ENCODE measurements around the gene GRAMD4. TPM values are rescaled to one million over a fixed set of nuclear protein-coding genes. Genes with fewer than 3 reads are reported as not detected.

GRAMD4 gene
- total and polyA plus RNA-seq, 10 of the 15 experiments (the other 5 are each of a cell fraction or from before 2014, with no cell fraction given) = 0.21 to 45.5 (median 10.6) TPM

DNA sequence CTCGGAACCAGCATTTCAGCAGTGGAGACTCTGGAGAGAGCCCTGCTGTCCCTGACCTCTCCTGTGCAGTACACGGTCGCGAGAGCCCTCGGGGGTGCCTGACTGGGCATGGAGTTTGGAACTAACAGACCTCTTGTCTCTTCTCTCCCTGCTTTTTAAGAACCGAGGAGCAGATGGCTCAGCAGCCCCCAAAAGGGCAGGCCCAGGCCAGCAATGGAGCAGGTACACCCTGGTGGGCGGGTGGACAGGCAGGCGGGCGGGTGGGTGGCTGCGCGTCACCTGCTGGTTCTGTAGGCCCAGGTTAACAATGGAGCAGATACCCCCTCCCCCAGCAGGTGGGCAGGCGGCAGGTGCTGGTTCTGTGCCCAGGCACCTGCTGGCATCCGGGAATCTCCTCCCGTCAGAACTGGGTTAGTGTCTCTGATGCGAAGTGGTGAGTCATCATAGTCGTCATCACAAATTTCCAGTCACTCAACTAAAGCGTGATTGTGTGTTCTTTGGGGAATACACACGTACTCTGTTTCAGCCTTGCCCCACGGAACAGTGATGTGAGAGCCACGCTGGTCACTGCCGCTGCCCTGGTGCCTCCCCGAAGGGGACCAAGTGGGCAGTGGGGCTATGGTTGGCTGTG, 41.1 kb downstream of the GRAMD4 start:
- CTCF ChIA-PET = no interaction called here
- DNase-seq (ENCODE audit: low read depth, low spot score) (no peak), FAIRE-seq (no peak), ATAC-seq (no peak)
- Histone ChIP-seq H3K79me2 (ENCODE audit: control insufficient read depth, insufficient read depth, low read length) (no peaks in the 10 kb centered on the region), H3K36me3 (ENCODE audit: control insufficient read depth in 2 of 2, insufficient read depth in 2 of 2, low read length in 1 of 2) (peaks cover 0 to 25% of the 10 kb centered on the region in 2 experiments; a peak in 3 of 4 replicates), H3K4me2 (ENCODE audit: control insufficient read depth, insufficient read depth) (no peak overlapping the region), H3K27ac (ENCODE audit: control insufficient read depth, insufficient read depth) (no peak overlapping the region), H3K4me1 (ENCODE audit: control insufficient read depth, insufficient read depth, low read length) (no peaks in the 10 kb centered on the region), H4K20me1 (ENCODE audit: control insufficient read depth, insufficient read depth) (no peaks in the 10 kb centered on the region), H3K9me3 (replicated peaks; ENCODE audit: control insufficient read depth, insufficient read depth, low read length) (no peaks in the 10 kb centered on the region), H2AFZ (ENCODE audit: control insufficient read depth, low read depth, low read length) (no peak overlapping the region), H3K4me3 (no peak overlapping the region), H3K9ac (ENCODE audit: control insufficient read depth, insufficient read depth, low read length) (no peak overlapping the region), H3K27me3 (replicated peaks in 1 of 2; ENCODE audit: control insufficient read depth in 2 of 2, insufficient read depth in 2 of 2, low read length in 1 of 2) (no peaks in the 10 kb centered on the region)
- POLR2A ChIA-PET = no interaction called here
- intact Hi-C loops (cut with micrococcal nuclease; ENCODE audit: unreplicated experiment) (no loop called here), in situ Hi-C loops (cut with MboI) (no loop called here)
- SMC1A ChIA-PET (ENCODE audit: uncharacterized antibody, unreplicated experiment) = no interaction called here
- RAD21 ChIA-PET (ENCODE audit: unreplicated experiment) = no interaction called here
- WGBS (ENCODE audit: insufficient coverage, insufficient replicate concordance, low lambda C conversion rate, missing lambda C conversion rate) = 51% methylated on average over 22 of the region's 22 CpGs
- no TSS peak for BruUV-seq (replicated peaks)
- TF ChIP-seq NFXL1 (IDR thresholded peaks at IDR 0.05; ENCODE audit: borderline replicate concordance) = no peak
- TF ChIP-seq, protein P1, sequence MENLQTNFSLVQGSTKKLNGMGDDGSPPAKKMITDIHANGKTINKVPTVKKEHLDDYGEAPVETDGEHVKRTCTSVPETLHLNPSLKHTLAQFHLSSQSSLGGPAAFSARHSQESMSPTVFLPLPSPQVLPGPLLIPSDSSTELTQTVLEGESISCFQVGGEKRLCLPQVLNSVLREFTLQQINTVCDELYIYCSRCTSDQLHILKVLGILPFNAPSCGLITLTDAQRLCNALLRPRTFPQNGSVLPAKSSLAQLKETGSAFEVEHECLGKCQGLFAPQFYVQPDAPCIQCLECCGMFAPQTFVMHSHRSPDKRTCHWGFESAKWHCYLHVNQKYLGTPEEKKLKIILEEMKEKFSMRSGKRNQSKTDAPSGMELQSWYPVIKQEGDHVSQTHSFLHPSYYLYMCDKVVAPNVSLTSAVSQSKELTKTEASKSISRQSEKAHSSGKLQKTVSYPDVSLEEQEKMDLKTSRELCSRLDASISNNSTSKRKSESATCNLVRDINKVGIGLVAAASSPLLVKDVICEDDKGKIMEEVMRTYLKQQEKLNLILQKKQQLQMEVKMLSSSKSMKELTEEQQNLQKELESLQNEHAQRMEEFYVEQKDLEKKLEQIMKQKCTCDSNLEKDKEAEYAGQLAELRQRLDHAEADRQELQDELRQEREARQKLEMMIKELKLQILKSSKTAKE (IDR thresholded peaks at IDR 0.05; ENCODE audit: low read depth, poor library complexity, severe bottlenecking) = no peak
- TF ChIP-seq POU2F2 (IDR thresholded peaks at IDR 0.05; ENCODE audit: borderline replicate concordance, low read depth, low read length) = no peak
- no peak for TF ChIP-seq FOS (IDR thresholded peaks at IDR 0.05; ENCODE audit: borderline replicate concordance, extremely low read depth, insufficient read length)
- TF ChIP-seq IRF4 (IDR thresholded peaks at IDR 0.05; ENCODE audit: low read depth, low read length) = no peak
- no peak for TF ChIP-seq MEF2B (IDR thresholded peaks at IDR 0.05; ENCODE audit: partially characterized antibody, poor library complexity, severe bottlenecking)
- TF ChIP-seq, protein P2, sequence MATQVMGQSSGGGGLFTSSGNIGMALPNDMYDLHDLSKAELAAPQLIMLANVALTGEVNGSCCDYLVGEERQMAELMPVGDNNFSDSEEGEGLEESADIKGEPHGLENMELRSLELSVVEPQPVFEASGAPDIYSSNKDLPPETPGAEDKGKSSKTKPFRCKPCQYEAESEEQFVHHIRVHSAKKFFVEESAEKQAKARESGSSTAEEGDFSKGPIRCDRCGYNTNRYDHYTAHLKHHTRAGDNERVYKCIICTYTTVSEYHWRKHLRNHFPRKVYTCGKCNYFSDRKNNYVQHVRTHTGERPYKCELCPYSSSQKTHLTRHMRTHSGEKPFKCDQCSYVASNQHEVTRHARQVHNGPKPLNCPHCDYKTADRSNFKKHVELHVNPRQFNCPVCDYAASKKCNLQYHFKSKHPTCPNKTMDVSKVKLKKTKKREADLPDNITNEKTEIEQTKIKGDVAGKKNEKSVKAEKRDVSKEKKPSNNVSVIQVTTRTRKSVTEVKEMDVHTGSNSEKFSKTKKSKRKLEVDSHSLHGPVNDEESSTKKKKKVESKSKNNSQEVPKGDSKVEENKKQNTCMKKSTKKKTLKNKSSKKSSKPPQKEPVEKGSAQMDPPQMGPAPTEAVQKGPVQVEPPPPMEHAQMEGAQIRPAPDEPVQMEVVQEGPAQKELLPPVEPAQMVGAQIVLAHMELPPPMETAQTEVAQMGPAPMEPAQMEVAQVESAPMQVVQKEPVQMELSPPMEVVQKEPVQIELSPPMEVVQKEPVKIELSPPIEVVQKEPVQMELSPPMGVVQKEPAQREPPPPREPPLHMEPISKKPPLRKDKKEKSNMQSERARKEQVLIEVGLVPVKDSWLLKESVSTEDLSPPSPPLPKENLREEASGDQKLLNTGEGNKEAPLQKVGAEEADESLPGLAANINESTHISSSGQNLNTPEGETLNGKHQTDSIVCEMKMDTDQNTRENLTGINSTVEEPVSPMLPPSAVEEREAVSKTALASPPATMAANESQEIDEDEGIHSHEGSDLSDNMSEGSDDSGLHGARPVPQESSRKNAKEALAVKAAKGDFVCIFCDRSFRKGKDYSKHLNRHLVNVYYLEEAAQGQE (IDR thresholded peaks at IDR 0.05; ENCODE audit: low read depth, low read length) = no peak
- TF ChIP-seq, protein P3, sequence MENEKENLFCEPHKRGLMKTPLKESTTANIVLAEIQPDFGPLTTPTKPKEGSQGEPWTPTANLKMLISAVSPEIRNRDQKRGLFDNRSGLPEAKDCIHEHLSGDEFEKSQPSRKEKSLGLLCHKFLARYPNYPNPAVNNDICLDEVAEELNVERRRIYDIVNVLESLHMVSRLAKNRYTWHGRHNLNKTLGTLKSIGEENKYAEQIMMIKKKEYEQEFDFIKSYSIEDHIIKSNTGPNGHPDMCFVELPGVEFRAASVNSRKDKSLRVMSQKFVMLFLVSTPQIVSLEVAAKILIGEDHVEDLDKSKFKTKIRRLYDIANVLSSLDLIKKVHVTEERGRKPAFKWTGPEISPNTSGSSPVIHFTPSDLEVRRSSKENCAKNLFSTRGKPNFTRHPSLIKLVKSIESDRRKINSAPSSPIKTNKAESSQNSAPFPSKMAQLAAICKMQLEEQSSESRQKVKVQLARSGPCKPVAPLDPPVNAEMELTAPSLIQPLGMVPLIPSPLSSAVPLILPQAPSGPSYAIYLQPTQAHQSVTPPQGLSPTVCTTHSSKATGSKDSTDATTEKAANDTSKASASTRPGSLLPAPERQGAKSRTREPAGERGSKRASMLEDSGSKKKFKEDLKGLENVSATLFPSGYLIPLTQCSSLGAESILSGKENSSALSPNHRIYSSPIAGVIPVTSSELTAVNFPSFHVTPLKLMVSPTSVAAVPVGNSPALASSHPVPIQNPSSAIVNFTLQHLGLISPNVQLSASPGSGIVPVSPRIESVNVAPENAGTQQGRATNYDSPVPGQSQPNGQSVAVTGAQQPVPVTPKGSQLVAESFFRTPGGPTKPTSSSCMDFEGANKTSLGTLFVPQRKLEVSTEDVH (IDR thresholded peaks at IDR 0.05; ENCODE audit: low read depth, partially characterized antibody) = no peak
- no peak for TF ChIP-seq SUPT20H (IDR thresholded peaks at IDR 0.05; ENCODE audit: borderline replicate concordance, control insufficient read depth, low read depth, low read length)
- no peak for TF ChIP-seq MTA3 (IDR thresholded peaks at IDR 0.05; ENCODE audit: borderline replicate concordance, low read length)
- no peak for TF ChIP-seq RUNX3 (IDR thresholded peaks at IDR 0.05; ENCODE audit: low read length)
- TF ChIP-seq, protein P4, sequence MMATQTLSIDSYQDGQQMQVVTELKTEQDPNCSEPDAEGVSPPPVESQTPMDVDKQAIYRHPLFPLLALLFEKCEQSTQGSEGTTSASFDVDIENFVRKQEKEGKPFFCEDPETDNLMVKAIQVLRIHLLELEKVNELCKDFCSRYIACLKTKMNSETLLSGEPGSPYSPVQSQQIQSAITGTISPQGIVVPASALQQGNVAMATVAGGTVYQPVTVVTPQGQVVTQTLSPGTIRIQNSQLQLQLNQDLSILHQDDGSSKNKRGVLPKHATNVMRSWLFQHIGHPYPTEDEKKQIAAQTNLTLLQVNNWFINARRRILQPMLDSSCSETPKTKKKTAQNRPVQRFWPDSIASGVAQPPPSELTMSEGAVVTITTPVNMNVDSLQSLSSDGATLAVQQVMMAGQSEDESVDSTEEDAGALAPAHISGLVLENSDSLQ (IDR thresholded peaks at IDR 0.05) = no peak
- TF ChIP-seq SMC3 (IDR thresholded peaks at IDR 0.05; ENCODE audit: borderline replicate concordance, low read length) = no peak
- TF ChIP-seq KAT2A (conservative IDR thresholded peaks at IDR 0.05; ENCODE audit: control insufficient read depth, low read depth, low read length) = no peak
